ENCODE data around the gene TRPM3. TPM values are rescaled to one million over a fixed set of nuclear protein-coding genes. Genes with fewer than 3 reads are reported as not detected.

Gene TRPM3
- total RNA-seq, 1 experiment from 2014 or later, result not detected

- BruUV-seq (replicated peaks), result no TSS peak
- POLR2A ChIA-PET, result no interaction called here
- intact Hi-C loops (cut with micrococcal nuclease; ENCODE audit: unreplicated experiment), result no loop called here
- H3K9me3 ChIP-seq (ENCODE audit: control insufficient read depth, insufficient read depth, low read depth, low read length), result no peaks in the 10 kb centered on the region
- no peaks in the 10 kb centered on the region for H3K36me3 ChIP-seq (ENCODE audit: control insufficient read depth, insufficient read depth, low read length)
- H3K4me1 ChIP-seq (ENCODE audit: control insufficient read depth, insufficient read depth, low read length), result no peaks in the 10 kb centered on the region
- no peak overlapping the region for H3K27ac ChIP-seq (ENCODE audit: low read length)
- H3K27me3 ChIP-seq (ENCODE audit: control insufficient read depth, insufficient read depth, low read length), result no peaks in the 10 kb centered on the region
- in situ Hi-C loops (cut with HindIII; ENCODE audit: low pct_unique_long_range_greater_than_20kb, low sequenced_read_pairs), result no loop called here
- ATAC-seq (no peak), DNase-seq (ENCODE audit: low read depth, low spot score) (no peak)
- CTCF ChIA-PET, result no interaction called here
- no peak for TF ChIP-seq SIN3A (IDR thresholded peaks at IDR 0.05; ENCODE audit: borderline replicate concordance, insufficient read depth, low read depth, low read length)
- no peak for TF ChIP-seq CTCF (IDR thresholded peaks at IDR 0.05)
- TF ChIP-seq POLR2AphosphoS5 (IDR thresholded peaks at IDR 0.05; ENCODE audit: low read depth, low read length), result no peak
- TF ChIP-seq TCF7L2 (IDR thresholded peaks at IDR 0.05; ENCODE audit: low read depth, low read length), result no peak
- TF ChIP-seq REST (IDR thresholded peaks at IDR 0.05; ENCODE audit: insufficient read depth in 1 of 2, low read depth in 2 of 2, low read length in 1 of 2), result no peak
- H3K4me3 ChIP-seq (ENCODE audit: low read depth in 2 of 2, low read length in 2 of 2), result no peak overlapping the region
These were observed 355.5 kb downstream of the TRPM3 start for GRCh38 chr9:70765946-70766345.

GRCh38 chr9:70761139-70761670 is 360.2 kb downstream of the TRPM3 start:
- intact Hi-C loops (cut with micrococcal nuclease; ENCODE audit: unreplicated experiment), result no loop called here
- ATAC-seq (no peak), DNase-seq (ENCODE audit: low read depth, low spot score) (no peak)
- POLR2A ChIA-PET, result no interaction called here
- no peak overlapping the region for H3K4me3 ChIP-seq (ENCODE audit: low read depth in 2 of 2, low read length in 2 of 2)
- TF ChIP-seq SIN3A (IDR thresholded peaks at IDR 0.05; ENCODE audit: borderline replicate concordance, insufficient read depth, low read depth, low read length) (no peak), REST (IDR thresholded peaks at IDR 0.05; ENCODE audit: insufficient read depth in 1 of 2, low read depth in 2 of 2, low read length in 1 of 2) (no peak), CTCF (IDR thresholded peaks at IDR 0.05) (no peak), POLR2AphosphoS5 (IDR thresholded peaks at IDR 0.05; ENCODE audit: low read depth, low read length) (no peak), TCF7L2 (IDR thresholded peaks at IDR 0.05; ENCODE audit: low read depth, low read length) (no peak)
- H3K27ac ChIP-seq (ENCODE audit: low read length), result no peak overlapping the region
- no peaks in the 10 kb centered on the region for H3K36me3 ChIP-seq (ENCODE audit: control insufficient read depth, insufficient read depth, low read length)
- H3K9me3 ChIP-seq (ENCODE audit: control insufficient read depth, insufficient read depth, low read depth, low read length), result no peaks in the 10 kb centered on the region
- in situ Hi-C loops (cut with HindIII; ENCODE audit: low pct_unique_long_range_greater_than_20kb, low sequenced_read_pairs), result no loop called here
- H3K4me1 ChIP-seq (ENCODE audit: control insufficient read depth, insufficient read depth, low read length), result no peaks in the 10 kb centered on the region
- no TSS peak for BruUV-seq (replicated peaks)
- H3K27me3 ChIP-seq (ENCODE audit: control insufficient read depth, insufficient read depth, low read length), result no peaks in the 10 kb centered on the region
- CTCF ChIA-PET, result no interaction called here

All from Panc1 (cell line).